Activated CD4-positive, alpha-beta memory T cell treated with anti-CD3 and anti-CD28 coated beads for 36 hours (primary cell): ENCODE data around the gene GJB3. TPM values are rescaled to one million over a fixed set of nuclear protein-coding genes. Genes with fewer than 3 reads are reported as not detected.
"Not testable (repeated sequence)": the region's sequence is repeated elsewhere in the genome, so short reads cannot be mapped to it uniquely, and the experiment has no call there.

Source experiments
- CTCF ChIA-PET: fragments of 350-600 bp; sonication (Branson Sonifier 250); formaldehyde crosslinking; loops from one replicate; lab custom pipeline; 2021; ENCODE audit warnings: antibody characterized with exemption, inconsistent platforms; lab: Charles Lee
- POLR2A ChIA-PET: fragments of 350-600 bp; sonication (Branson Sonifier 250); formaldehyde crosslinking; loops from one replicate; lab custom pipeline; 2021; ENCODE audit warnings: antibody characterized with exemption; lab: Charles Lee
- DNase-seq: peaks from one replicate; pipeline ENCODE4 v3.0.0-alpha.2; 2020
- H3K27ac Mint-ChIP-seq: one replicate; pipeline ENCODE4 v1.8.0; 2021; ENCODE audit warnings: mixed read lengths
- H3K27me3 Mint-ChIP-seq: one replicate; pipeline ENCODE4 v1.8.0; 2021; ENCODE audit warnings: mixed read lengths
- H3K36me3 Mint-ChIP-seq: one replicate; pipeline ENCODE4 v1.8.0; 2021; ENCODE audit warnings: mixed read lengths
- H3K4me1 Mint-ChIP-seq: one replicate; pipeline ENCODE4 v1.8.0; 2021; ENCODE audit warnings: low read depth, mixed read lengths
- H3K4me3 Mint-ChIP-seq: one replicate; pipeline ENCODE4 v1.8.0; 2021; ENCODE audit warnings: mild to moderate bottlenecking, mixed read lengths
- H3K9me3 Mint-ChIP-seq: one replicate; pipeline ENCODE4 v1.8.0; 2021; ENCODE audit warnings: mixed read lengths
- intact Hi-C: fragments of 100-400 bp; cut with micrococcal nuclease; formaldehyde crosslinking; loops from one replicate; pipeline ENCODE4 v1.15.1; 2023
- total RNA-seq, 2 experiments: library from RNA; stranded (reverse); gene quantifications; one replicate each; pipeline ENCODE4 v1.2.3, GENCODE V29; 2021

Gene GJB3
- total RNA-seq, 2 experiments from 2014 or later: not detected

GRCh38 chr1:34816332-34816731, 35.3 kb downstream of the GJB3 start:
- CTCF ChIA-PET: interaction anchor here (0.7 to 1.5 kb wide), 3 partner anchors 10 to 34 kb away, joined by 3 read pairs; no protein-coding TSS in a partner anchor

GRCh38 chr1:34816778-34817177, 35.8 kb downstream of the GJB3 start:
- Mint-ChIP-seq H3K4me3 (no peak overlapping the region), H3K27me3 (no peaks in the 10 kb centered on the region), H3K4me1 (no peaks in the 10 kb centered on the region), H3K27ac (no peak overlapping the region), H3K9me3 (no peaks in the 10 kb centered on the region), H3K36me3 (no peaks in the 10 kb centered on the region)
- ChIA-PET CTCF (interaction anchor here (0.5 to 1.5 kb wide), 4 partner anchors 10 to 125 kb away, joined by 3 read pairs; no protein-coding TSS in a partner anchor), POLR2A (no interaction called here)
- intact Hi-C loops: no loop called here
- no peak for DNase-seq

More at GRCh38 chr1:34816332-34816731, 35.3 kb downstream of the GJB3 start:
- Mint-ChIP-seq H3K36me3 (no peaks in the 10 kb centered on the region), H3K4me3 (no peak overlapping the region), H3K4me1 (no peaks in the 10 kb centered on the region), H3K27me3 (no peaks in the 10 kb centered on the region), H3K27ac (no peak overlapping the region), H3K9me3 (no peaks in the 10 kb centered on the region)
- intact Hi-C loops: no loop called here
- POLR2A ChIA-PET: no interaction called here
- DNase-seq: no peak

GRCh38 chr1:34818862-34819261, 37.8 kb downstream of the GJB3 start:
- POLR2A ChIA-PET, H3K27me3 Mint-ChIP-seq, H3K9me3 Mint-ChIP-seq, H3K36me3 Mint-ChIP-seq, H3K27ac Mint-ChIP-seq, H3K4me3 Mint-ChIP-seq, DNase-seq, CTCF ChIA-PET, intact Hi-C loops, H3K4me1 Mint-ChIP-seq: not testable (repeated sequence)

GRCh38 chr1:34822202-34822601, 41.2 kb downstream of the GJB3 start:
- H3K9me3 Mint-ChIP-seq: no peaks in the 10 kb centered on the region
- H3K27ac Mint-ChIP-seq: no peak overlapping the region
- no peak for DNase-seq
- POLR2A ChIA-PET: no interaction called here
- intact Hi-C loops: no loop called here
- no peak overlapping the region for H3K4me3 Mint-ChIP-seq
- H3K36me3 Mint-ChIP-seq: no peaks in the 10 kb centered on the region
- no peaks in the 10 kb centered on the region for H3K4me1 Mint-ChIP-seq
- CTCF ChIA-PET: no interaction called here
- H3K27me3 Mint-ChIP-seq: no peaks in the 10 kb centered on the region

GRCh38 chr1:34824817-34825454, 43.9 kb downstream of the GJB3 start:
- no peaks in the 10 kb centered on the region for H3K27me3 Mint-ChIP-seq
- no peaks in the 10 kb centered on the region for H3K9me3 Mint-ChIP-seq
- H3K27ac Mint-ChIP-seq: no peak overlapping the region
- no peak overlapping the region for H3K4me3 Mint-ChIP-seq
- ChIA-PET CTCF (interaction anchor here (1.0 kb wide), 1 partner anchor 27 kb away, joined by 4 read pairs; no protein-coding TSS in a partner anchor), POLR2A (no interaction called here)
- H3K36me3 Mint-ChIP-seq: no peaks in the 10 kb centered on the region
- DNase-seq: no peak
- H3K4me1 Mint-ChIP-seq: no peaks in the 10 kb centered on the region
- intact Hi-C loops: no loop called here

GRCh38 chr1:34825455-34826091, 44.6 kb downstream of the GJB3 start:
- no peaks in the 10 kb centered on the region for H3K4me1 Mint-ChIP-seq
- H3K4me3 Mint-ChIP-seq: no peak overlapping the region
- intact Hi-C loops: no loop called here
- CTCF ChIA-PET: no interaction called here
- H3K36me3 Mint-ChIP-seq: no peaks in the 10 kb centered on the region
- DNase-seq: no peak
- H3K9me3 Mint-ChIP-seq: no peaks in the 10 kb centered on the region
- H3K27me3 Mint-ChIP-seq: no peaks in the 10 kb centered on the region
- no peak overlapping the region for H3K27ac Mint-ChIP-seq
- POLR2A ChIA-PET: no interaction called here

GRCh38 chr1:34827341-34827941, 46.4 kb downstream of the GJB3 start:
- no peaks in the 10 kb centered on the region for H3K36me3 Mint-ChIP-seq
- H3K27ac Mint-ChIP-seq: no peak overlapping the region
- intact Hi-C loops: no loop called here
- H3K9me3 Mint-ChIP-seq: no peaks in the 10 kb centered on the region
- H3K4me1 Mint-ChIP-seq: no peaks in the 10 kb centered on the region
- H3K27me3 Mint-ChIP-seq: no peaks in the 10 kb centered on the region
- no peak overlapping the region for H3K4me3 Mint-ChIP-seq
- CTCF ChIA-PET: interaction anchor here (0.5 kb wide), 1 partner anchor 1426 kb away, joined by 3 read pairs; no protein-coding TSS in a partner anchor
- POLR2A ChIA-PET: interaction anchor here (0.5 kb wide), 1 partner anchor 10 kb away, joined by 5 read pairs; no protein-coding TSS in a partner anchor
- no peak for DNase-seq

- H3K4me1 Mint-ChIP-seq: no peaks in the 10 kb centered on the region
- H3K27ac Mint-ChIP-seq: no peak overlapping the region
- DNase-seq: no peak
- no peaks in the 10 kb centered on the region for H3K36me3 Mint-ChIP-seq
- no peaks in the 10 kb centered on the region for H3K9me3 Mint-ChIP-seq
- ChIA-PET POLR2A (no interaction called here), CTCF (no interaction called here)
- intact Hi-C loops: no loop called here
- no peaks in the 10 kb centered on the region for H3K27me3 Mint-ChIP-seq
- H3K4me3 Mint-ChIP-seq: no peak overlapping the region
These were observed 47.6 kb downstream of the GJB3 start for GRCh38 chr1:34828611-34829010.

GRCh38 chr1:34829250-34829649, 48.2 kb downstream of the GJB3 start:
- CTCF ChIA-PET: no interaction called here
- Mint-ChIP-seq H3K27ac (no peak overlapping the region), H3K27me3 (no peaks in the 10 kb centered on the region), H3K36me3 (no peaks in the 10 kb centered on the region), H3K4me1 (no peaks in the 10 kb centered on the region), H3K9me3 (no peaks in the 10 kb centered on the region), H3K4me3 (no peak overlapping the region)
- POLR2A ChIA-PET: no interaction called here
- DNase-seq: no peak
- intact Hi-C loops: no loop called here

GRCh38 chr1:34831721-34832246, 50.8 kb downstream of the GJB3 start:
- Mint-ChIP-seq H3K4me1 (no peaks in the 10 kb centered on the region), H3K36me3 (no peaks in the 10 kb centered on the region), H3K4me3 (no peak overlapping the region), H3K27ac (no peak overlapping the region), H3K9me3 (no peaks in the 10 kb centered on the region), H3K27me3 (no peaks in the 10 kb centered on the region)
- intact Hi-C loops: no loop called here
- ChIA-PET POLR2A (no interaction called here), CTCF (no interaction called here)
- DNase-seq: no peak

GRCh38 chr1:34833711-34834110, 52.7 kb downstream of the GJB3 start:
- no peaks in the 10 kb centered on the region for H3K36me3 Mint-ChIP-seq
- no peak for DNase-seq
- H3K9me3 Mint-ChIP-seq: no peaks in the 10 kb centered on the region
- no peaks in the 10 kb centered on the region for H3K4me1 Mint-ChIP-seq
- H3K27me3 Mint-ChIP-seq: no peaks in the 10 kb centered on the region
- no peak overlapping the region for H3K4me3 Mint-ChIP-seq
- CTCF ChIA-PET: no interaction called here
- intact Hi-C loops: no loop called here
- POLR2A ChIA-PET: no interaction called here
- no peak overlapping the region for H3K27ac Mint-ChIP-seq
